ENCODE results near the gene TUBA4A. TPM values are rescaled to one million over a fixed set of nuclear protein-coding genes. Genes with fewer than 3 reads are reported as not detected.
"Not testable (repeated sequence)": the region's sequence is repeated elsewhere in the genome, so short reads cannot be mapped to it uniquely, and the experiment has no call there.

Gene TUBA4A
- total RNA-seq, 2 donors from 2014 or later = 25.6 to 25.9 TPM

GRCh38 chr2:219205165-219205538, 48.6 kb downstream of the TUBA4A start:
- intact Hi-C loops (cut with DNase I) = no loop called here
- DNase-seq (ENCODE audit: low spot score) = no peak

- DNase-seq (ENCODE audit: low spot score) = no peak
- intact Hi-C loops (cut with DNase I) = no loop called here
These were observed 49.1 kb downstream of the TUBA4A start for GRCh38 chr2:219204425-219205164.

- intact Hi-C loops (cut with DNase I); DNase-seq (ENCODE audit: low spot score): not testable (repeated sequence)
These were observed 52.4 kb downstream of the TUBA4A start for GRCh38 chr2:219201331-219201730.

GRCh38 chr2:219200502-219201326, 53.0 kb downstream of the TUBA4A start:
- intact Hi-C loops (cut with DNase I); DNase-seq (ENCODE audit: low spot score): not testable (repeated sequence)

Small RNAs within 50 kb of the gene (microRNA-seq; reads per million reads assigned to microRNA genes)
- gene MIR153-1 (ENCODE audit: borderline microRNAs expressed in 2 of 2) = 0 to 0.26 reads per million in 2 donors

Other genes with a start within 250 kb of the TUBA4A start
- not detected for gene CFAP65, start 212.4 kb downstream of the TUBA4A start, total RNA-seq
- not detected for gene IHH, start 193.0 kb downstream of the TUBA4A start, total RNA-seq
- gene NHEJ1, start 93.1 kb downstream of the TUBA4A start, total RNA-seq = 10 to 100 TPM in 1 of 2 donors, 1 to 10 TPM in 1; 8.9 to 11.6 TPM
- gene SLC23A3, start 83.9 kb downstream of the TUBA4A start, total RNA-seq = 1 to 10 TPM in 1 of 2 donors, under 1 TPM in 1; 0.71 to 2.1 TPM
- 10 to 100 TPM; 46.7 to 49.2 TPM for gene CNPPD1, start 77.0 kb downstream of the TUBA4A start, total RNA-seq
- 10 to 100 TPM; 54.4 to 56.8 TPM for gene RETREG2, start 75.6 kb downstream of the TUBA4A start, total RNA-seq
- gene ZFAND2B, start 47.1 kb downstream of the TUBA4A start, total RNA-seq = 10 to 100 TPM; 33.8 to 34.7 TPM
- gene ABCB6, start 35.0 kb downstream of the TUBA4A start, total RNA-seq = 10 to 100 TPM; 16.0 to 24.2 TPM
- gene ATG9A, start 24.3 kb downstream of the TUBA4A start, total RNA-seq = 10 to 100 TPM; 28.5 to 38.5 TPM
- 10 to 100 TPM; 11.5 to 24.2 TPM for gene ANKZF1, start 24.1 kb downstream of the TUBA4A start, total RNA-seq
- gene GLB1L, start 8.5 kb downstream of the TUBA4A start, total RNA-seq = 1 to 10 TPM; 5.3 to 7.5 TPM
- gene STK16, start 8.4 kb downstream of the TUBA4A start, total RNA-seq = 10 to 100 TPM; 15.8 to 16.5 TPM
- gene TUBA4B, start 675 bp downstream of the TUBA4A start, total RNA-seq = not detected
- 10 to 100 TPM; 42.0 to 45.7 TPM for gene DNAJB2, start 25.4 kb upstream of the TUBA4A start, total RNA-seq
- gene PTPRN, start 55.5 kb upstream of the TUBA4A start, total RNA-seq = not detected
- gene RESP18, start 78.8 kb upstream of the TUBA4A start, total RNA-seq = not detected
- 10 to 100 TPM; 41.9 to 44.0 TPM for gene DNPEP, start 134.0 kb upstream of the TUBA4A start, total RNA-seq
- gene DES, start 164.5 kb upstream of the TUBA4A start, total RNA-seq = 1,000 to 10,000 TPM; 6,561 to 7,652 TPM
- 100 to 1,000 TPM; 175 to 217 TPM for gene SPEG, start 180.9 kb upstream of the TUBA4A start, total RNA-seq
- gene GMPPA, start 245.0 kb upstream of the TUBA4A start, total RNA-seq = 10 to 100 TPM; 33.9 to 42.8 TPM

Measured in posterior vena cava (tissue), 2 donors.